ENCODE data around the gene GPD1L. TPM values are rescaled to one million over a fixed set of nuclear protein-coding genes. Genes with fewer than 3 reads are reported as not detected.

GPD1L gene
- total RNA-seq, 5 donors from 2014 or later (not counting 1 experiment from before 2014, with no cell fraction given), result 20.2 to 26.6 (median 21.1) TPM

DNA sequence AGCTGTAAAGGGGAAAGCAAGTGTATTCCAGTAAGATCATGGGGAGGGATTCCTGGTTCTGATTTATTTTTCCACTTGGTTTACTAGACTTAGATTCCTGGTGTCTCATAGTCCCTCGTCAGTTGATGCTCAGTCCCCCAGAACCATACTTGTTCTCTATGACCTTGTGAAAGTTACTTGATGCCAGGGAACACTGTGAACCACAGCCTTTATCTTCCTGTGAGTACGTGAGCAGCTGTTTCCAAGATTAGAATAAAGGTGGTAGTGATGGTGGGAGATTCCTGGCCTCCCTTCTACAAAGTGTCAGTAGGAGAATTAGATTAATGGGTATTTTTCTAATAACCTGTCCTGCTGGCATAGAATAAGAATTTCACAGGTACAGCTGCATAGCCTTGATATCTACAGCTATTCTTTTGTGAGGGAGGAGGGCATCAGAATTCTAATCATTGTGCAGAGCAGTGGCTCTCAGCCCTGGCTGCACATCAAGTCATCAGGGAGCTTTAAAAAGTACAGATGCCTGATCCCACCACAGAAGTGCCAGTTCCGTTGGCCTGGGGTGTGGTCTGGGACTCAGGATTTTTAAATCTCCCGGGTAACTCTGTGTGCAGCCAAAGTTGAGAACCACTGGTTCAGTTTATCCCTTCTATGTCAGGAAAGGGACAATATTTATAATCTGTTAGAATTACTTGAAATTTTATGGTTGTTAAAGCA, 20.0 kb downstream of the GPD1L start:
- DNase-seq, result no peak
- Histone ChIP-seq H3K4me3 (ENCODE audit: control insufficient read depth in 1 of 2, extremely low read depth in 1 of 2, low read length in 1 of 2) (no peak overlapping the region), H3K9me3 (no peaks in the 10 kb centered on the region), H3K27me3 (replicated peaks in 1 of 2; ENCODE audit: control insufficient read depth in 2 of 2, extremely low read depth in 1 of 2, insufficient read depth in 2 of 2, low read length in 1 of 2) (no peaks in the 10 kb centered on the region), H3K27ac (ENCODE audit: low read length) (no peak overlapping the region), H3K36me3 (ENCODE audit: control insufficient read depth in 2 of 2, extremely low read depth in 1 of 2, insufficient read depth in 1 of 2, low read length in 1 of 2) (peaks cover 0 to 21% of the 10 kb centered on the region in 2 donors), H3K4me1 (ENCODE audit: control insufficient read depth in 1 of 2, extremely low read depth in 1 of 2, insufficient read depth in 2 of 2, low read length in 2 of 2) (peaks cover 0 to 6% of the 10 kb centered on the region in 2 experiments)
- H3K4me3 Mint-ChIP-seq, result no peak overlapping the region
- peaks cover 46% of the 10 kb centered on the region for H3K36me3 Mint-ChIP-seq
- POLR2A ChIA-PET, result no interaction called here
- H3K27ac Mint-ChIP-seq, result no peak overlapping the region
- no peaks in the 10 kb centered on the region for H3K9me3 Mint-ChIP-seq
- H3K27me3 Mint-ChIP-seq, result no peaks in the 10 kb centered on the region
- ATAC-seq (replicated peaks in 1 of 4), result no peak
- H3K4me1 Mint-ChIP-seq, result peaks cover 12 to 33% (median 19%) of the 10 kb centered on the region in 3 donors
- 100% methylated on average over 1 of the region's 4 CpGs for WGBS (ENCODE audit: insufficient coverage)
- CTCF ChIA-PET, result no interaction called here

DNA sequence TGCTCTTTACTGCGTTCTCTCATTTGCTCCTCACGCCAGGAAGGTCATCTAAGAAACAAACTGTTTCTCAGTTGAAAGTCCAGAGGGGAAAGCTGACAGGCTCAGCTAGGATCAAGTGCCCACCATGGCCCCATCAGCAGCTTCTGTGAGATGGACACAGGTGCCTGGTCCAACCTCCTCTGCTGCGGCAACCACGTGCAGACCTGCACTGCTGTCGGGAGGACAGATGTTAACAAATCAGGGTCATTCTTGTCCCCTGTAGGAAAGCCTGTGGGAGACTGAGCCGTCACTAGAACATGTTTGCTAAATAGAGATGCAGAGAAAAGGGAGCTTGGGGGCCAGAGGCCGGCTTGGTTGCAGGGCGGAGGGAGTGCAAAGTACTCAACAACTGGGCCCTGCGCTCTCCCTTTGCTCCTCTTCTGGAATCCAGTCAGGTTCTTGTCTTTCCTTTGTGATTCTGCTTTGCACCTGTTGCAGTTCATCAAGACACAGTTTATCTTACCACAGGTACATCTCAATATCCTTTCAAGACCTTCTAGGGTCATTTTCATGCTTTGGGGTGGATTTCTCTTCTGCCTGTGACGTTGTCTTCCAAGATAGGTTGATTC, 20.9 kb downstream of the GPD1L start:
- Mint-ChIP-seq H3K9me3 (no peaks in the 10 kb centered on the region), H3K4me1 (peaks cover 12 to 33% (median 19%) of the 10 kb centered on the region in 3 donors), H3K36me3 (peaks cover 54% of the 10 kb centered on the region), H3K27me3 (no peaks in the 10 kb centered on the region), H3K27ac (no peak overlapping the region), H3K4me3 (no peak overlapping the region)
- ChIA-PET POLR2A (no interaction called here), CTCF (no interaction called here)
- 100% methylated on average over 8 of the region's 10 CpGs for WGBS (ENCODE audit: insufficient coverage)
- no peaks in the 10 kb centered on the region for H3K27me3 ChIP-seq (replicated peaks in 1 of 2; ENCODE audit: control insufficient read depth in 2 of 2, extremely low read depth in 1 of 2, insufficient read depth in 2 of 2, low read length in 1 of 2)
- DNase-seq, result no peak
- H3K36me3 ChIP-seq (ENCODE audit: control insufficient read depth in 2 of 2, extremely low read depth in 1 of 2, insufficient read depth in 1 of 2, low read length in 1 of 2), result peaks cover 0 to 21% of the 10 kb centered on the region in 2 donors
- ATAC-seq (replicated peaks in 1 of 4), result no peak
- peaks cover 0 to 6% of the 10 kb centered on the region in 2 experiments for H3K4me1 ChIP-seq (ENCODE audit: control insufficient read depth in 1 of 2, extremely low read depth in 1 of 2, insufficient read depth in 2 of 2, low read length in 2 of 2)
- H3K9me3 ChIP-seq, result no peaks in the 10 kb centered on the region
- H3K4me3 ChIP-seq (ENCODE audit: control insufficient read depth in 1 of 2, extremely low read depth in 1 of 2, low read length in 1 of 2), result no peak overlapping the region
- H3K27ac ChIP-seq (ENCODE audit: low read length), result no peak overlapping the region

DNA sequence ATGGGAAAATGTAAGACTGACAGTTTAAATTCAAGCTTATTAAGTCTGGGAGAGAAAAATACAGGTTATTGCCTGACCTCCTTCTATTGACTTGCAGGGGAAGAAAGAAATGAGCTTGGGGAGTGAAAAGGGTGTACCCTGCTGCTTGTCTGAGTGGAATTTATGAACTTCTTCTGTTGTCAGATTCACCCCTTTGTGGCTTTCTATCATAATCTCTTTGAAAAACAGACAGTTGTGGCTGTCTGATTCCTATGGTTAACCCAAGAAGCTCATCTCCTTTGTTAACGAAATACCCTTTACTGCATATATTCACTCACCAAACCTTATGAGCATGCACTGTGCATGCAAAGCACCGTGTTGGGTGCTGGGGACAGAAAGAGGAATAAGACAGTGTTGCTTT, 22.5 kb downstream of the GPD1L start:
- ATAC-seq (replicated peaks in 1 of 4) (no peak), DNase-seq (no peak)
- no peaks in the 10 kb centered on the region for H3K27me3 Mint-ChIP-seq
- no peaks in the 10 kb centered on the region for H3K9me3 Mint-ChIP-seq
- peaks cover 4 to 24% of the 10 kb centered on the region in 2 donors for H3K36me3 ChIP-seq (ENCODE audit: control insufficient read depth in 2 of 2, extremely low read depth in 1 of 2, insufficient read depth in 1 of 2, low read length in 1 of 2)
- H3K4me1 ChIP-seq (ENCODE audit: control insufficient read depth in 1 of 2, extremely low read depth in 1 of 2, insufficient read depth in 2 of 2, low read length in 2 of 2), result peaks cover 0 to 6% of the 10 kb centered on the region in 2 experiments
- H3K27ac Mint-ChIP-seq, result no peak overlapping the region
- no peaks in the 10 kb centered on the region for H3K27me3 ChIP-seq (replicated peaks in 1 of 2; ENCODE audit: control insufficient read depth in 2 of 2, extremely low read depth in 1 of 2, insufficient read depth in 2 of 2, low read length in 1 of 2)
- H3K36me3 Mint-ChIP-seq, result peaks cover 55% of the 10 kb centered on the region
- ChIA-PET POLR2A (interaction anchor here in 1 of 2 donors (0.5 to 0.7 kb wide), 2 partner anchors 11 to 134 kb away, joined by 3 to 4 read pairs; no protein-coding TSS in a partner anchor), CTCF (no interaction called here)
- peaks cover 9 to 23% (median 16%) of the 10 kb centered on the region in 3 donors for H3K4me1 Mint-ChIP-seq
- H3K4me3 Mint-ChIP-seq, result no peak overlapping the region
- no peak overlapping the region for H3K27ac ChIP-seq (ENCODE audit: low read length)
- H3K4me3 ChIP-seq (ENCODE audit: control insufficient read depth in 1 of 2, extremely low read depth in 1 of 2, low read length in 1 of 2), result no peak overlapping the region
- no peaks in the 10 kb centered on the region for H3K9me3 ChIP-seq
- no CpG with 5 or more reads among the region's 2 CpGs for WGBS (ENCODE audit: insufficient coverage)

DNA sequence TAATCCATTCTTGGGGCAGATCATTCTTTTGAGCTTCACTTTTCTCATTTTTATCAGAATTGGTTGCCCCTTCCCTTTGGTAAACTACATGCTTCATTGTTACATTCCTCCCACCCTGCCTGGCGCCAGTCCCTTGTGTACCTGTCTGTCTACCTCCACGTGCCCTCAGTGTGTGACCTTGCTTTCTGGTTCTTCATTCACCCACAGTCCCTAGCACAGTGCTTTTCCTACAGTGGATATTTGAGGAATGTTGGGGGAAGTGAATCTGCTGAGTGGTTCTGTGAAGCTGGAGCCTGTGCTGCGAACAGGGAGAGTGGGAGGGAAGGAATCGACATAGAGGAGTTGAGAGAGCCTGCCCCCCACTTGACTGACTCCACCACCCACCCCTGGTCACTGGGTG, 23.4 kb downstream of the GPD1L start:
- Histone ChIP-seq H3K27ac (ENCODE audit: low read length) (no peak overlapping the region), H3K9me3 (no peaks in the 10 kb centered on the region), H3K4me1 (ENCODE audit: control insufficient read depth in 1 of 2, extremely low read depth in 1 of 2, insufficient read depth in 2 of 2, low read length in 2 of 2) (peaks cover 0 to 6% of the 10 kb centered on the region in 2 experiments), H3K27me3 (replicated peaks in 1 of 2; ENCODE audit: control insufficient read depth in 2 of 2, extremely low read depth in 1 of 2, insufficient read depth in 2 of 2, low read length in 1 of 2) (no peaks in the 10 kb centered on the region), H3K4me3 (ENCODE audit: control insufficient read depth in 1 of 2, extremely low read depth in 1 of 2, low read length in 1 of 2) (no peak overlapping the region), H3K36me3 (ENCODE audit: control insufficient read depth in 2 of 2, extremely low read depth in 1 of 2, insufficient read depth in 1 of 2, low read length in 1 of 2) (peaks cover 10 to 24% of the 10 kb centered on the region in 2 donors)
- WGBS (ENCODE audit: insufficient coverage), result no CpG with 5 or more reads among the region's 4 CpGs
- CTCF ChIA-PET, result interaction anchor here in 1 of 2 donors (0.6 kb wide), 1 partner anchor 371 kb away, joined by 5 read pairs; no protein-coding TSS in a partner anchor
- Mint-ChIP-seq H3K9me3 (no peaks in the 10 kb centered on the region), H3K4me3 (no peak overlapping the region), H3K27ac (no peak overlapping the region), H3K27me3 (no peaks in the 10 kb centered on the region), H3K36me3 (peaks cover 59% of the 10 kb centered on the region), H3K4me1 (peaks cover 9 to 21% (median 16%) of the 10 kb centered on the region in 3 donors)
- DNase-seq (no peak), ATAC-seq (replicated peaks in 1 of 4) (no peak)
- POLR2A ChIA-PET, result interaction anchor here in 1 of 2 donors (0.7 kb wide), 1 partner anchor 133 kb away, joined by 4 read pairs; no protein-coding TSS in a partner anchor

DNA sequence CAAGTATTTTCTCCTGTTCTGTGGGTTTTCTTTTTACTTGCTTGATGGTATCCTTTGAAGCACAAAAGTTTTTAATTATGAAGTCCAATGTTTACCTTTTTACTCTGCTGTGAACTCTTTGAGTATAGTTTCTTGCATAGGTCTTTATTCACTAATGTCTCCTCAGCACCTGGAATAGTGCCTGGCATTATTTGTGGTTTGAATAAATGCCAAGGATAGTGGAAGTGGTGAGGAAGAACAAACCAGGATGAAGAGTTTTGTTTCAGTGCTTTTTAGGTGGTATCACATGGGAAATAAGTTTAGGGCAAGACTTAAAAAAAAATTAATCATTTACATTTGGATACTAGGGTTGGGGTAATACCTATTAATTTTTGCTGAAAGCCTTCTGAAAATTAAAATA, 25.7 kb downstream of the GPD1L start:
- peaks cover 9 to 15% (median 12%) of the 10 kb centered on the region in 3 donors for H3K4me1 Mint-ChIP-seq
- H3K36me3 ChIP-seq (ENCODE audit: control insufficient read depth in 2 of 2, extremely low read depth in 1 of 2, insufficient read depth in 1 of 2, low read length in 1 of 2), result peaks cover 10 to 31% of the 10 kb centered on the region in 2 donors
- DNase-seq (no peak), ATAC-seq (replicated peaks in 1 of 4) (no peak)
- H3K27ac ChIP-seq (ENCODE audit: low read length), result no peak overlapping the region
- no peaks in the 10 kb centered on the region for H3K9me3 ChIP-seq
- H3K36me3 Mint-ChIP-seq, result peaks cover 63% of the 10 kb centered on the region
- H3K27me3 ChIP-seq (replicated peaks in 1 of 2; ENCODE audit: control insufficient read depth in 2 of 2, extremely low read depth in 1 of 2, insufficient read depth in 2 of 2, low read length in 1 of 2), result no peaks in the 10 kb centered on the region
- POLR2A ChIA-PET, result interaction anchor here in 1 of 2 donors (0.6 kb wide), 1 partner anchor 438 kb away, joined by 3 read pairs; the partner anchor contains the start of gene DYNC1LI1
- H3K4me3 Mint-ChIP-seq, result no peak overlapping the region
- peaks cover 0 to 6% of the 10 kb centered on the region in 2 experiments for H3K4me1 ChIP-seq (ENCODE audit: control insufficient read depth in 1 of 2, extremely low read depth in 1 of 2, insufficient read depth in 2 of 2, low read length in 2 of 2)
- no peaks in the 10 kb centered on the region for H3K9me3 Mint-ChIP-seq
- no peak overlapping the region for H3K27ac Mint-ChIP-seq
- H3K27me3 Mint-ChIP-seq, result no peaks in the 10 kb centered on the region
- H3K4me3 ChIP-seq (ENCODE audit: control insufficient read depth in 1 of 2, extremely low read depth in 1 of 2, low read length in 1 of 2), result no peak overlapping the region
- CTCF ChIA-PET, result interaction anchor here in 1 of 2 donors (0.5 kb wide), 1 partner anchor 164 kb away, joined by 4 read pairs; no protein-coding TSS in a partner anchor

DNA sequence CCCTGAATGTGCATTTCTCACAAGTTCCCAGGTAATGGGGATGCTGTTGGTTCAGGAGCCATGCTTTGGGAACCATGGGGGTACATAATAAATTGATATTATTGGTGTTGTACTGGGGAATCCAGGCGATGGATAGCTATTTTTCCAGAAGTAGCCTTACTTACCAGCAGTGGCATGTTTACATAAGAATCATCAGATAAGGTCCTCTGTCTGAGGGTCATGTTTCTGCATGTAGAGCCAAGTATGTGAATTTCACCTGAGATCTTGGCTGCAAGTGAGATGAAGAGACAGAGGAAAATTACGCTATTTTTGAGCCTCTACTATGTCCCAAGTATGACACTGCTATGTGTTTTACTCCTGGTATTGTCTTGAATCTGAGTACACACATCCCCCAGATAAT, 26.3 kb downstream of the GPD1L start:
- peaks cover 61% of the 10 kb centered on the region for H3K36me3 Mint-ChIP-seq
- H3K4me1 ChIP-seq (ENCODE audit: control insufficient read depth in 1 of 2, extremely low read depth in 1 of 2, insufficient read depth in 2 of 2, low read length in 2 of 2), result peaks cover under 1 to 6% of the 10 kb centered on the region in 2 experiments
- H3K4me3 ChIP-seq (ENCODE audit: control insufficient read depth in 1 of 2, extremely low read depth in 1 of 2, low read length in 1 of 2), result no peak overlapping the region
- no peak for DNase-seq
- WGBS (ENCODE audit: insufficient coverage), result no CpG with 5 or more reads among the region's 2 CpGs
- H3K27me3 ChIP-seq (replicated peaks in 1 of 2; ENCODE audit: control insufficient read depth in 2 of 2, extremely low read depth in 1 of 2, insufficient read depth in 2 of 2, low read length in 1 of 2), result no peaks in the 10 kb centered on the region
- ATAC-seq (replicated peaks in 1 of 4), result no peak
- CTCF ChIA-PET, result no interaction called here
- H3K27me3 Mint-ChIP-seq, result no peaks in the 10 kb centered on the region
- no peaks in the 10 kb centered on the region for H3K9me3 Mint-ChIP-seq
- H3K36me3 ChIP-seq (ENCODE audit: control insufficient read depth in 2 of 2, extremely low read depth in 1 of 2, insufficient read depth in 1 of 2, low read length in 1 of 2), result peaks cover 10 to 31% of the 10 kb centered on the region in 2 donors
- H3K4me3 Mint-ChIP-seq, result no peak overlapping the region
- POLR2A ChIA-PET, result interaction anchor here in 1 of 2 donors (0.6 kb wide), 1 partner anchor 438 kb away, joined by 3 read pairs; the partner anchor contains the start of gene DYNC1LI1
- H3K9me3 ChIP-seq, result no peaks in the 10 kb centered on the region
- H3K27ac ChIP-seq (ENCODE audit: low read length), result no peak overlapping the region
- H3K4me1 Mint-ChIP-seq, result peaks cover 14 to 18% (median 16%) of the 10 kb centered on the region in 3 donors
- H3K27ac Mint-ChIP-seq, result no peak overlapping the region

Measured in T-cell (primary cell).